Thyroid gland (tissue), 4 donors: ENCODE data around the gene IMPDH1. TPM values are rescaled to one million over a fixed set of nuclear protein-coding genes. Genes with fewer than 3 reads are reported as not detected.

Experiments
- DNase-seq, 2 donors: peaks; one replicate each; pipeline ENCODE4 v3.0.0-alpha.2; 2019
- H3K27ac ChIP-seq, 3 donors: fragments of 200-600 bp; sonication (generic); 1 replicate in 2 of 3; 2 replicates in 1 of 3; pipeline ENCODE4 v1.5.1; 2016 to 2019; ENCODE audit warnings: mild to moderate bottlenecking in 1 of 3, moderate library complexity in 1 of 3
- H3K27me3 ChIP-seq: fragments of 200-600 bp; sonication (generic); one replicate; pipeline ENCODE4 v1.5.1; 2019
- H3K36me3 ChIP-seq, 2 donors: fragments of 200-600 bp; sonication (generic); one replicate each; pipeline ENCODE4 v1.5.1; 2016 to 2019
- H3K4me1 ChIP-seq, 2 donors: fragments of 200-600 bp; sonication (generic); one replicate each; pipeline ENCODE4 v1.5.1; 2017 to 2019
- H3K4me3 ChIP-seq, 3 donors: fragments of 200-600 bp; sonication (generic); replicated peaks in 1 of 3; 1 replicate in 2 of 3; 2 replicates in 1 of 3; pipeline ENCODE4 v1.5.1; 2016; ENCODE audit warnings: mild to moderate bottlenecking in 1 of 3
- H3K9me3 ChIP-seq: fragments of 200-600 bp; sonication (generic); one replicate; pipeline ENCODE4 v1.5.1; 2017
- POLR2A ChIP-seq, 2 donors: fragments of 450-650 bp; IDR thresholded peaks; one replicate each; pipeline ENCODE4 v1.6.1; 2017; ENCODE audit warnings: antibody characterized with exemption in 2 of 2, mild to moderate bottlenecking in 2 of 2, moderate library complexity in 1 of 2
- WGBS, 2 donors: methylation state at CpG; one replicate each; pipeline ENCODE4 v1.1.5; 2017; 5-methylcytosine and 5-hydroxymethylcytosine counted together
- intact Hi-C: fragments of 100-400 bp; cut with DNase I; formaldehyde crosslinking; loops from one replicate; pipeline ENCODE4 v1.15.1; 2023
- small RNA-seq: library from RNA; depleted of rRNA; stranded (forward); fragments of <200 nt; gene quantifications from one replicate; pipeline ENCODE3, GENCODE V24; 2016
- total RNA-seq, 4 donors: library from RNA; depleted of rRNA; stranded (reverse); fragments of >200 nt; gene quantifications; one replicate each; pipeline ENCODE4 v1.2.3, GENCODE V29; 2016
- TF ChIP-seq, protein P1 (sequence below), 6 experiments: fragments of 200-600 bp in 3 of 6; fragments of 450-650 bp in 3 of 6; sonication (generic) in 3 of 6; IDR thresholded peaks; one replicate each; pipeline ENCODE4 v1.5.1; 2016 to 2019; ENCODE audit warnings: antibody characterized with exemption in 6 of 6, mild to moderate bottlenecking in 2 of 6, inconsistent platforms in 1 of 6, moderate library complexity in 1 of 6

IMPDH1 gene
- total RNA-seq, 4 donors from 2014 or later, result 12.3 to 37.9 (median 22.9) TPM

DNA sequence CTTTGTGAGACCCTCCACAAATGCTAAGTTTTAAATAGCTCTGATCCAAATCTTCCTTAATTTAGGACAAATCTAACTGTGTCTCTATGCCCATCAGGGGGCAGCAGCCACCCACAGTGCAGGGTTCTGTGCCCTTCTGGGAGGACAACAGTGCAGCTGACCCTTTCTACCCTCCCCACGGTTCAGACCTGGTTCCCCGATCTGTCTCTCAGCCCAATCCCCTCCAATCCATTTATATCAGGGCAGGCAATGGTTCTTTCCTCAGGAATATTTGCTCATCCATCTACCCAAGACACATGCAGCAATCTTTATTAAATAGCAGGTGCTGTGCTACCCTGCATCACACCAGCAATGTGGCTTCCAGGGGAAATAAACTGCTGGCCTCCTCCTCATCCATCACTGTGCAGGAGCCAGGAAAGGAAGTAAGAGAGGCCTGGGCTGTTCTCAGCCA lies 62.1 kb downstream of the IMPDH1 start:
- peak; percentile 55 for DNase-seq
- H3K4me3 ChIP-seq, result no peak overlapping the region
- WGBS, 2 donors, result 0 to 5% methylated on average over 2 of the region's 2 CpGs
- H3K4me1 ChIP-seq, result peaks cover 5 to 16% of the 10 kb centered on the region in 2 donors
- H3K27me3 ChIP-seq, result peaks cover 8% of the 10 kb centered on the region
- TF ChIP-seq, protein P1, sequence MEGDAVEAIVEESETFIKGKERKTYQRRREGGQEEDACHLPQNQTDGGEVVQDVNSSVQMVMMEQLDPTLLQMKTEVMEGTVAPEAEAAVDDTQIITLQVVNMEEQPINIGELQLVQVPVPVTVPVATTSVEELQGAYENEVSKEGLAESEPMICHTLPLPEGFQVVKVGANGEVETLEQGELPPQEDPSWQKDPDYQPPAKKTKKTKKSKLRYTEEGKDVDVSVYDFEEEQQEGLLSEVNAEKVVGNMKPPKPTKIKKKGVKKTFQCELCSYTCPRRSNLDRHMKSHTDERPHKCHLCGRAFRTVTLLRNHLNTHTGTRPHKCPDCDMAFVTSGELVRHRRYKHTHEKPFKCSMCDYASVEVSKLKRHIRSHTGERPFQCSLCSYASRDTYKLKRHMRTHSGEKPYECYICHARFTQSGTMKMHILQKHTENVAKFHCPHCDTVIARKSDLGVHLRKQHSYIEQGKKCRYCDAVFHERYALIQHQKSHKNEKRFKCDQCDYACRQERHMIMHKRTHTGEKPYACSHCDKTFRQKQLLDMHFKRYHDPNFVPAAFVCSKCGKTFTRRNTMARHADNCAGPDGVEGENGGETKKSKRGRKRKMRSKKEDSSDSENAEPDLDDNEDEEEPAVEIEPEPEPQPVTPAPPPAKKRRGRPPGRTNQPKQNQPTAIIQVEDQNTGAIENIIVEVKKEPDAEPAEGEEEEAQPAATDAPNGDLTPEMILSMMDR (IDR thresholded peaks at IDR 0.05), result peak; percentile 23 to 62 (median 45)
- no peak for TF ChIP-seq POLR2A (IDR thresholded peaks at IDR 0.05)
- H3K9me3 ChIP-seq, result no peaks in the 10 kb centered on the region
- intact Hi-C loops, result loop anchor here (2.0 kb wide), 1 partner anchor 41 kb away; no protein-coding TSS in a partner anchor
- no peaks in the 10 kb centered on the region for H3K36me3 ChIP-seq
- H3K27ac ChIP-seq, result no peak overlapping the region

DNA sequence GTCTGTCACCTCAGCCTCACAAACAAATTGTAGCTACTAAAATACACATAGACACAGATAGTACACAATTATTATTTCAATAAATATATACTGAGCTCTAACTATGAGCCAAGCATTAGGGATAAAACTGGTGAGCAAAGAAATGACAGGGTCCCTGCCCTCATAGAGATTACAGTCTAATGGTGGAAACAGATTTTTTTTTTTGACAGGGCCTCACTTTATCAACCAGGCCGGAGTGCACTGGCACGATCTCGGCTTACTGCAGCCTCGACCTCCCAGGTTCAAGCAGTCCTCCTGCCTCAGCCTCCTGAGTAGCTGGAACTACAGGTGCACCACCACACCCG lies 65.4 kb downstream of the IMPDH1 start:
- H3K9me3 ChIP-seq, result no peaks in the 10 kb centered on the region
- H3K36me3 ChIP-seq, result no peaks in the 10 kb centered on the region
- TF ChIP-seq, protein P1 (IDR thresholded peaks at IDR 0.05), result no peak
- no peak for TF ChIP-seq POLR2A (IDR thresholded peaks at IDR 0.05)
- 93 to 97% methylated on average over 5 of the region's 5 CpGs for WGBS, 2 donors
- H3K27ac ChIP-seq, result no peak overlapping the region
- H3K27me3 ChIP-seq, result no peaks in the 10 kb centered on the region
- peaks cover 15 to 18% of the 10 kb centered on the region in 2 donors for H3K4me1 ChIP-seq
- no peak overlapping the region for H3K4me3 ChIP-seq
- intact Hi-C loops, result no loop called here
- no peak for DNase-seq

DNA sequence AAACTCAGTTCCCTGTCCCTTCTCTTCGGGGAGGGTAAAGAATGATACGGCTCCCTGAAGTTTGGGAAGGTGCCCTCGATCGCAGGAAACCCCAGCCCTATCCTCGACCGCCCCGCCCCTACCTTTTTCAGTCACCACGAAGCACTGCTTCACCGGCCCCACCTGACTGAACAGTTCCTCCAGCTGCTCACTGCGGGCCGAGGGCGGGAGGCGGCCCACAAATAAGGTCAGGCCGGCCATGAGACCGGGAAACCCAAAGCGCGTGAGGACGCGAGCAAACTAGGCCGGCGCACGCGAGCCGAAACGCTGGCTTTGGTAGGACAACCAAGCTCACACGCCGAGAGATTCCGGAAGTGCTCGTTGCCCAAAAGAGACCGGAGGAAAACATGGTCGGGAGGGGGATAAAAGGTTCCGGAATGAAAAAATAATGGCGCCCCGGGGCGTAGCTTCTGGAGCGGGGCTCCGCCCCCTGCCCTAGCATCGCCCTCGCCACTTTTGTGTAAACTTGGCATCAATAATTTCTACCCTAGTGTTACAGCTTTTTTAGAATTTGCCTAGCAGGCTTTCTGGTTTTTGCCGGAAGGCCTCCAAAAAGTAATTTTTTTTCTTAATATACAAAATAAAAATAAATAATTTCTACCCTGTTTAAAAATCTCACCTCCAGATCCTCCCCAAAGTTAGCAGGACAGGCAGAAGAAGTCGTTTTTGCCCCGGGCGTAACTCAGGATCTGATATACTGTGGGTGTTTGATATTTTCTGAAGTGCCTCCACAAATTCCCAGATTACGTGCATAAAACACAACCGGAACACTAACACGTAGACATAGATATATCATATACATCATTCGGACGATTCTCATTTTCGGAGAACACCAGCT lies 66.0 kb downstream of the IMPDH1 start, which contains the start of gene RBM28:
Gene RBM28 (minus strand): TSS at position 355 of the 877 bp plus-strand sequence. CDS start 115 bp downstream, at position 240.
- TF ChIP-seq POLR2A (IDR thresholded peaks at IDR 0.05), result peak in 1 of 2 donors; percentile 62
- TF ChIP-seq, protein P1 (IDR thresholded peaks at IDR 0.05), result peak in 2 of 6 experiments; percentile 1 to 19

More for the DNA sequence above, 66.0 kb downstream of the IMPDH1 start, which contains the start of gene RBM28:
- Histone ChIP-seq H3K4me3 (peak within 1 kb of the TSS; percentile 24 to 87 (median 72)), H3K36me3 (peaks cover 3 to 4% of the 10 kb centered on the region in 2 donors), H3K4me1 (peaks cover 15 to 18% of the 10 kb centered on the region in 2 donors), H3K9me3 (no peaks in the 10 kb centered on the region), H3K27ac (peak within 1 kb of the TSS in 2 of 3 donors; percentile 49 to 76), H3K27me3 (no peaks in the 10 kb centered on the region)
- peak; percentile 84 to 87 for DNase-seq
- intact Hi-C loops, result no loop called here
- WGBS, 2 donors, result 14% methylated on average over 46 to 49 of the region's 49 CpGs

Small RNA genes within 50 kb of the gene (small RNA-seq; reads per million reads assigned to genes)
- not detected for gene AC010655.1
- not detected for gene RNU7-27P
- gene RNU7-54P, result not detected

Other genes starting within 250 kb of the IMPDH1 start
- under 1 TPM in 2 of 4 donors, not detected in 2; 0.11 to 0.40 TPM for gene LEP, start 168.7 kb downstream of the IMPDH1 start, total RNA-seq
- gene RBM28, start 66.1 kb downstream of the IMPDH1 start, total RNA-seq, result 10 to 100 TPM; 19.1 to 36.9 (median 27.7) TPM
- gene PRRT4, start 48.3 kb downstream of the IMPDH1 start, total RNA-seq, result 1 to 10 TPM in 1 of 4 donors, under 1 TPM in 1, not detected in 2; 0.78 to 1.1 TPM
- 10 to 100 TPM in 2 of 4 donors, 1 to 10 TPM in 2; 5.4 to 21.2 (median 11.3) TPM for gene HILPDA, start 45.9 kb upstream of the IMPDH1 start, total RNA-seq
- gene METTL2B, start 66.8 kb upstream of the IMPDH1 start, total RNA-seq, result 10 to 100 TPM; 29.2 to 39.0 (median 32.0) TPM